GM06990 (cell line): ENCODE data around the gene USP28.

Experiments
- DNase-seq: peaks from one replicate; pipeline ENCODE4 v3.0.0-alpha.2; 2011; ENCODE audit not compliant: insufficient read length; ENCODE audit errors: extremely low read depth
- H3K27me3 ChIP-seq: replicated peaks from 2 replicates; pipeline ENCODE4 v1.6.0; 2011; ENCODE audit warnings: low read length; ENCODE audit not compliant: control insufficient read depth, insufficient read depth
- H3K36me3 ChIP-seq: 2 replicates; pipeline ENCODE4 v1.5.1; 2011; ENCODE audit warnings: low read length; ENCODE audit not compliant: control insufficient read depth, insufficient read depth
- H3K4me3 ChIP-seq: replicated peaks from 2 replicates; pipeline ENCODE4 v1.5.1; 2011; ENCODE audit warnings: low read depth, mild to moderate bottlenecking, control low read depth, low read length
- TF ChIP-seq, protein P1 (sequence below): IDR thresholded peaks from 2 replicates; pipeline ENCODE4 v1.5.1; 2011; ENCODE audit warnings: low read length, control low read depth, mild to moderate bottlenecking, inconsistent platforms; ENCODE audit not compliant: insufficient read depth, poor library complexity, severe bottlenecking

Gene USP28

DNA sequence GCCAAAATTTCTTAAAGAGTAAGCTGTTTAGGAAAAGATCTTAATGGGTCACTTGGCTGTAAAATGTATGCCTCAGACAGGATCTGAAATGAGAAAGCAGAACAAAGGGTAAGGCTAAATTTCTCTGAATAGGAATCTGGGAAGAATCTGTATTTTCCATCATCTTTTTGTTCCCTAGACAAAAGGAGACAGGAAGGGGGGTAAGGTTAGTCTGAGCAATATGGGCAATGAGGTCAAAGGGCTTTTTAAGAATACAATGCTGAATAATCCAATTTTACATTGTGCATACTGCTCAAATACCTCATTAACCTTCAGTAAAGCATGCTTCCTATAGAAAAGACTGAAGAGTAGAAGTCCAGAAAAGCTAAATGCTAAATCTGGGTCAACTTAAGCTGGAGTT is 61.2 kb downstream of the USP28 start:
- TF ChIP-seq, protein P1, sequence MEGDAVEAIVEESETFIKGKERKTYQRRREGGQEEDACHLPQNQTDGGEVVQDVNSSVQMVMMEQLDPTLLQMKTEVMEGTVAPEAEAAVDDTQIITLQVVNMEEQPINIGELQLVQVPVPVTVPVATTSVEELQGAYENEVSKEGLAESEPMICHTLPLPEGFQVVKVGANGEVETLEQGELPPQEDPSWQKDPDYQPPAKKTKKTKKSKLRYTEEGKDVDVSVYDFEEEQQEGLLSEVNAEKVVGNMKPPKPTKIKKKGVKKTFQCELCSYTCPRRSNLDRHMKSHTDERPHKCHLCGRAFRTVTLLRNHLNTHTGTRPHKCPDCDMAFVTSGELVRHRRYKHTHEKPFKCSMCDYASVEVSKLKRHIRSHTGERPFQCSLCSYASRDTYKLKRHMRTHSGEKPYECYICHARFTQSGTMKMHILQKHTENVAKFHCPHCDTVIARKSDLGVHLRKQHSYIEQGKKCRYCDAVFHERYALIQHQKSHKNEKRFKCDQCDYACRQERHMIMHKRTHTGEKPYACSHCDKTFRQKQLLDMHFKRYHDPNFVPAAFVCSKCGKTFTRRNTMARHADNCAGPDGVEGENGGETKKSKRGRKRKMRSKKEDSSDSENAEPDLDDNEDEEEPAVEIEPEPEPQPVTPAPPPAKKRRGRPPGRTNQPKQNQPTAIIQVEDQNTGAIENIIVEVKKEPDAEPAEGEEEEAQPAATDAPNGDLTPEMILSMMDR = no peak
- Histone ChIP-seq H3K4me3 (no peak overlapping the region), H3K27me3 (no peaks in the 10 kb centered on the region), H3K36me3 (peaks cover 2% of the 10 kb centered on the region; the same call in 1 of the 2 replicates)
- DNase-seq = no peak

DNA sequence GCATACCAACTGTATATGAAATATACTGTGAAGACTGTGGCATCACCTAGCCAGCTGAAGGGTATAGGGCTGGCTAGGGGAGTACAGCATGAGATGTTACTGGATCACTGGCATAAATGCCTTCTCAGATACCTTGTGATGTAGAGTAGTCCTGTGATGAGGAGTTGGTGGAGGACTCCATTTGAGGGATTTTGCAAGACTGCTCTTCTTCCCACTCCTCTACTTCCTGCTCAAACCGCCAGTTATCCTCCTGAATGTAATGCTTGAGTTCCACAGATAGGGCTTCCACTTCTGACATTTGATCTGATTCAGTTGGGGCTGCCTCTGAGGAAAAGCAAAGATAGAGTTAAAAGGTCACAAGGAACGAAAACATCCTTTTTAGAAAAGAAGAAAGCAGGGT is 66.4 kb downstream of the USP28 start:
- Histone ChIP-seq H3K36me3 (no peaks in the 10 kb centered on the region; the same call in none of the 2 replicates), H3K27me3 (no peaks in the 10 kb centered on the region), H3K4me3 (no peak overlapping the region)
- DNase-seq = no peak
- TF ChIP-seq, protein P1 = no peak

DNA sequence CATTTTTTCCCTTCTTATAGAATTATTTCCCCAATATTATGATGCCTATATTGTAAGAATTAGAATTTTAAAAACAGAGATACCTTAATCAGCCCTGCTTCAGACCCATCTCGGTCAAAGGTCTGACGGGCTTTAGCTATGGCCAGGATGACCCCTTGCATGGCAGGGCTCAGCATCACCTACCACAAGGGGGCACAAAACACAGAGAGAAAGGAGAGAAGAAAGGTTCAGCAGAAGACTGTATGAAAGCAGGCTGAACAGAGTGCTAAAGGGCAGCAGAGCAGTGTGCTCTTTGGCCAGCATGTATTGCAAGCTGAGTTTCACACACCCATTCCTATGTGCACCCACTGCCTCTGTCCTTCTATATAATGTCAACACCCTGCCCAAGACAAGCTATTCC is 69.0 kb downstream of the USP28 start:
- DNase-seq = no peak
- peaks cover 1% of the 10 kb centered on the region for H3K36me3 ChIP-seq
- no peak overlapping the region for H3K4me3 ChIP-seq
- H3K27me3 ChIP-seq = no peaks in the 10 kb centered on the region
- TF ChIP-seq, protein P1 = peak; percentile 71

DNA sequence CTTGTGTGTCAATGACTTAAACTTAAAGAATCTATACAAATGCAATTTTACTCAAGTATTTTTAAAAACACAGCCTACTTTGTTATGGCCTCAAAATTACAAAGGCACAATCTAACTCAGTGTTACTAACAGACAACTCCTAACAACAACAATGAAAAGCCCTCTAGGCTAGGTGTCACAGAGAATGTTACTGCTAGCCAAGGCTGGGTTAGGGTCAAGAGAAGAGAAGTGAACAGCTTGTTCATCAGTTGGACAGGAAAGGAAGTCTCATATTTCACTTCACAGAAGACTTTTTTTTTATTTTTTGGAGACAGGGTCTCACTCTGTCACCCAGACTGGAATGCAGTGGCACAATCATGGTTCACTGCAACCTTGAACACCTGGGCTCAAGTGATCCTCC is 69.7 kb downstream of the USP28 start:
- H3K4me3 ChIP-seq = no peak overlapping the region
- no peaks in the 10 kb centered on the region for H3K27me3 ChIP-seq
- TF ChIP-seq, protein P1 = no peak
- H3K36me3 ChIP-seq = peaks cover 4% of the 10 kb centered on the region
- DNase-seq = no peak

DNA sequence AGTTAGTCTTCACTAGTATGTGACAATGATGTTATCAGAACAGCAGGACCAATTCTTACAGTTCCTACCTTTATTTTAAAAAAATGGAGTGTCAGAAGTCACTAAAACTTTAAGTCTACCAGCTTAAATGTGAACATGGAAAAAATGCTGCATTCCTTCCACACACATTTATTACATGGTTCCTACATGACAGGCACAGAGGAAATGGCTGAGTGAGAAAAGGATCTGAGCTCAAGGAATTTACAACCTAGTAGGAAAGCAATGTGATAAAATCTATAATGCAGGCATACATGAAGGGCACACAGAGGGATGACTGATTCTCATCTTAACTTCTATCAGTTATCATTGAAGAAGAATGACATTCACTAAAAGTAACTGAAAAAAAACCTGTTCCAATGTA is 72.8 kb downstream of the USP28 start:
- DNase-seq = no peak
- TF ChIP-seq, protein P1 = no peak
- H3K27me3 ChIP-seq = no peaks in the 10 kb centered on the region
- H3K4me3 ChIP-seq = no peak overlapping the region
- H3K36me3 ChIP-seq = peaks cover 6% of the 10 kb centered on the region

DNA sequence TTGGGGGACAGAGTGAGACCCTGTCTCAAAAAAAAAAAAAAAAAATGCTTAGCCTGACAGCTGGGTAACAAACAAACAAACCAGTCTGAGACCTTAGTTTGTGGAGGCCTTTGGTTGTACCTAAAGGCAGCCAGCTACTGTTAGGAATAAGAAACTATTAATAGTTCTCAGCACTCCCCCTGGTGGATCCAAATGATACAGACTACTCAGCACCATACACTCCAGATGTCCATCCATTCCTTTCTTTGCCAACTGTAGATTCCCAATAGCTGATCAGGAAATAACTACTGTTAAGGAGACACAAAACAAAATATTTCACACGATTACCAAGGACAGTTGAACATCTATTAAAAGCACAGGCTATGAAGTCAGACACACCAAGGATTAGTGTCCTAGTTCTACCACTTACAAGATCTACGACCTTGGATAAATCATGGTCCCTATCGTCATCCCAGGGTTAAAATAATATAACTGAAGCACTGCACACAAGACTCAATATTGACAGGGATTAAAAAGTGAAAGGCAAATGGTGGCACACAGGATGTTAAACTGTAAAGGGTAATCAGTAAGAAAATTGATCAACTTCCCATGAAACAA is 78.6 kb downstream of the USP28 start:
- Histone ChIP-seq H3K4me3 (no peak overlapping the region), H3K27me3 (no peaks in the 10 kb centered on the region), H3K36me3 (peaks cover 5% of the 10 kb centered on the region)
- no peak for DNase-seq
- TF ChIP-seq, protein P1 = peak; percentile 68
